LoVo (cell line): ENCODE data around the gene EFL1.
"Not testable (repeated sequence)": the region's sequence is repeated elsewhere in the genome, so short reads cannot be mapped to it uniquely, and the experiment has no call there.

Experiments used
- DNase-seq: peaks from one replicate; pipeline ENCODE4 v3.0.0-alpha.2; 2016; ENCODE audit warnings: low spot score

EFL1 gene

DNA sequence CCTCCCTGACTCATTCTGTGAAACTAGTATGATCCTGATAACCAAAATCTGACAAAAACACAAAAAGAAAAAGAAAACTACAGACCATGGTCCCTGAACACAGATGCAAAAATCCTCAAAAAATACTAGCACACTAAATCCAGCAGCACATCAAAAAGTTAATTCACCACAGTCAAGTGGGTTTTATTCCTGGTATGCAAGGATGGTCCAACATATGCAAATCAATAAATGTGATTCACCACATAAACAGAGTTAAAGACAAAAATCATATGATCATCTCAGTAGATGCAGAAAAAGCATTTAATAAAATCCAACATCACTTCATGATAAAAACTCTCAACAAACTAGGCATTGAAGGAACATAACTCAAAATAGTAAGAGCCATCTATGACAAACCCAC lies 12.9 kb upstream of the EFL1 start:
- no peak for DNase-seq

DNA sequence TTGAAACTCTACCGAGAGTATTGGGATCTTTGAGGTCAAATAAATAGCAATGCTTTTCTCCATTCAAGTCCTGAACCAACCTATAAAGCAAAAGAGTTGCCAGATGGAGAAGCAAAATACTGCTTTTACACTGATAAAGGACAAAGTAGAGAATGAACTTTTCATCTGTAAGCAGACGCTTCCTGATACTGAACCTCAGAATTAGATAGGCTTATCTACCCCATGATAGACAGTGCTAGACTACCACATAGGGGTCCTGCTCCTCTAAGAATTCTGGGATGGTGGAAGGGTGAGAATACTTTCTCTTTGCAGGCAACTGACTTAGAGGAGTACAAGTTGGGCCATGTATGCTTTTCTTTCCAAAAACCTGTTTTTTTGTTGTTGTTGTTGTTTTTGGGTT lies 9.6 kb upstream of the EFL1 start:
- no peak for DNase-seq

GRCh38 chr15:82268454-82268853 lies 5.9 kb upstream of the EFL1 start:
- not testable (repeated sequence) for DNase-seq

- not testable (repeated sequence) for DNase-seq
These were observed 4.6 kb upstream of the EFL1 start for GRCh38 chr15:82267137-82267536.

DNA sequence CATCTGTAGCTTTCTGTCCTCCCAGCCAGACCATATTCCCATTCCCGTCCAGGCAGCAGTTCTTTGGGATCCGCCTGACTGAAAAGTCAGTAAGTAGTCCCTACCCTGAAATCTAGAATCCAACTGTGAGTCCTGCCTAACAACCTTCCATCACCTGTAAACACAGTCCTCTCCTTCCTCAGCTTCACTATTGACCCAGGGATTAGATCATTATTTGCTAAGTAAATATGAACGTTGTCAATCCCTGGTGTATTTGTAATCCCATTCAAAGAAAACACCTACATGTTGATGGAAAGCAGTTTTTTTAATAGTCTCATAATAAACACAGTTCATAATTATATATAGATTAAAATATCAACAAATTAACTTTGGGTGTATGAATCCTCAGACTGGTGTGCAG lies 816 bp upstream of the EFL1 start:
- peak; percentile 51 for DNase-seq

DNA sequence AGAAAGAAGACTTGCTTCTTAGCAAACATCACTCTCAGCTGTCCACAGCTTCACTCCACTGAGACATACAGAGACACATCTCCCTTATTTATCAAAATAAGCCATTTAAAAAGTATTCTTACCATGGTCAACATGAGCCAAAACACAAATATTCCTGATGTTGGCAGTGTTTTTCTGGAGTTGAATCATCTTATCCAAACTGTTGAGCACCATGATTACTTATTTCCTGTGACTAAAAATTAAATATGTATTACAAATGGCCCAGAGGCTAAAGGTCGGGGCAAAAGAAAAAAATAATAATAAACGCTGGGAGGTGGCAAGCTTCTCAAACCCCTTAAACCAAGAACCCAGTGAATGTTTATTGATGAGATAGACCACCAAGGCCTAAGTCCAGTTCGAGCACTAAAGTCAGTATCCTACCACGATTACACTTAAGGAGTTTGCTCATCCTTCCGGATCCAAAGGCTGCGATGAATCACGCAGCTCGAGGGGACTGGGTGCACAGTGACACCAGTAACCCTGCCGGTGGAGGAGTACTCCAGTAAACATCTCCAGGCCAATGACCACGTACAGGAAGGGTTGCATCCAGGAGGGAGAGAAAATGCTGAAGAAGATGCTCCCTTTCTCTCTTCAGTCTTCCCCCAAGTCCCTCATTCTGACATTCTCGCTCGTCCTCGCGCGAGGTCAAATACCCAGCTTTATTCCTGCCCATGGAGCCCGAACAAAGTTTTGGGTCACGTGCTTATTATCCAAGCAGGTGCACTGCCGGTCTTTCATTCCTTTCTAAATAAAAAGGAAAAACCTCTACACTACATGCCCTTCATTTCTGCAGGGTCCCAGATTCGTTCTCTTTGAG lies 740 bp downstream of the EFL1 start:
- DNase-seq = peak; percentile 56

- not testable (repeated sequence) for DNase-seq
These were observed 14.3 kb downstream of the EFL1 start for GRCh38 chr15:82248261-82248660.

DNA sequence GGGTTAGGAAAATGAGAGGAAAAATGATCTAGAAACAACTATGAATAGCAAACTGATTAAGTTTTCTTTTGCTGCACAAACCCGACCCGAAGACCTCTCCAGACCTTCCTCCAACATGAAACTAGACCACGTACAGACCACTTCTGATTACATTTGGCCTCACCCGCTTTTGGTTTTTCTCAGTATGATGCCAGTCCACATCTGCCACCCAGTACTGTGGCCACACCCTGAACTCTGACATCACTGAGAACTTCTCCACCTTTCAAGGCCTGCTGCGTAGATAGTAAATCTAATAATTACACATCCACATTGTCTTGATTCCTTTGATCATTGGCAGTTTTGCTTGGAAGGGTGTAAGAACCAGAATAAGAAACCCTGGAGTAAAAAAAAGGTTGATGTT lies 16.6 kb downstream of the EFL1 start:
- DNase-seq = not testable (repeated sequence)

DNA sequence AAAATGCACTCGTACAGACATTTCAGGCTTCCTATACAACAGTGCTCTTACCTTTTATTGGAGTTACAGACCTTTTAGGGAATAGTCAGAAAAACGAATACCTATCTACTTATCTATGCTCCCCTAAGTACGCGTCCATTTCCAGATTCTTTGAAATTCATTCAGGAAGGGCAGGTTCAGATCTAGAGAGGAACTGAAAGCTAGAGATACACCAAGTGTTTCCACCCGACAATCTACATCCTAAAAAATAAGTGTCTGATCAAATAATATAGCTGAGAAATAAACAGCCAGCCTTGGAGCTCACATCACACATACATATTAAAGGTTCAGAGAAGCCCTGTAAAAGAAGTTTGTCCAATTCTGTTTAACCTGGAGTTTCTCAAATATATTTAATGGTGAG lies 18.9 kb downstream of the EFL1 start:
- not testable (repeated sequence) for DNase-seq

GRCh38 chr15:82241836-82242499 lies 20.6 kb downstream of the EFL1 start:
- not testable (repeated sequence) for DNase-seq

DNA sequence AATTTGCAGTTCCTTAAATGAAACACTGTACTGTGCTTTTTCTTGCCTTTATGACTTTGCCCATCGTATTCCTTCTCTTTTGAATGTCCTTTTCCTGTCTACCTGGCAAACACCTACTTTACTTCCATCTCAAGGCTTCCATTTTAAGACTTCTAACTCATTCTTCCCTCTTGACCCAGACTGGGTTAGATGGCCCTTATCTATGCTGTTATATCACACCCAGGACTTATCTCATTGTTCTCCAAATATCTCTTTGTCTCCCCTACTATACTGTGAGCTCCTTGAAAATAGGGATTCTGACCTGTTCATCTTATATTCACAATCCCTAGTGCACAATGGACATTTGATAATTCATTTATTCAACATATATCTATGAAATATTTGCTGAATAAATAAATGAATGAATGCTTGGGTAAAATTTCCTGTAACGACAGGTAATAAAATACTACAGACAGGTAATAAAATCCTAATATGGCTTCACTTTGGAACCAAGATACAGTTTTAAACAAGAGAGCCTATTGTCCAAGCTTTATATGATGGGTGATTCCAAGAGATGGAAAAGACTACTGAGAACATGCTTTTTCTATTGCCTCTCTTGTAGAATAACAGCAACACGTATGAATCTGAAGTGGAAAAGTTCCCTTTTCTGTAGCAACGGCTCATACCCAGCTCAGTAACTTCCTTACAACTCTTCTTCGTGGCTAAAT lies 22.7 kb downstream of the EFL1 start:
- DNase-seq = peak; percentile 18

GRCh38 chr15:82237944-82238534 lies 24.5 kb downstream of the EFL1 start:
- DNase-seq = not testable (repeated sequence)

DNA sequence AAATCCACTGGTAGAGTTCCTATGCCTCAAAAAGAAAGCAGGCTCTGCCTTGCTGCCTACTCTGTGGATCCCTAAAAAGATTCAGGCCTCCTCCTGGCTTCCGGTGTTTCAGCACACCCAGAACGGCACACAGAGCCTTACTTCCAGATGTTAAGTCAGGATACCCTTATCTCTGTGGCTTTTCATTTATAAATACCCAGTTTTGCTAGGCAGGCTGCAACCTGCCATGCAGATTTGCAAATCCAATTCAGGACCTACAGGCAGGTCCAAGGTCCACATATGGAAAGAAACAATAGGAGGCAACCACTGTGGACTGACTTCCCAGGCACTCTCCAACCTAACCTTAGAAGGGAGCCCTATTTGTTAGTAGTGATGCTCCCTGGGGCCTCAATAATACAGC lies 30.7 kb downstream of the EFL1 start:
- DNase-seq = no peak

GRCh38 chr15:82231233-82231632 lies 31.3 kb downstream of the EFL1 start:
- DNase-seq = no peak

- DNase-seq = no peak
These were observed 33.8 kb downstream of the EFL1 start for GRCh38 chr15:82228750-82229149.

DNA sequence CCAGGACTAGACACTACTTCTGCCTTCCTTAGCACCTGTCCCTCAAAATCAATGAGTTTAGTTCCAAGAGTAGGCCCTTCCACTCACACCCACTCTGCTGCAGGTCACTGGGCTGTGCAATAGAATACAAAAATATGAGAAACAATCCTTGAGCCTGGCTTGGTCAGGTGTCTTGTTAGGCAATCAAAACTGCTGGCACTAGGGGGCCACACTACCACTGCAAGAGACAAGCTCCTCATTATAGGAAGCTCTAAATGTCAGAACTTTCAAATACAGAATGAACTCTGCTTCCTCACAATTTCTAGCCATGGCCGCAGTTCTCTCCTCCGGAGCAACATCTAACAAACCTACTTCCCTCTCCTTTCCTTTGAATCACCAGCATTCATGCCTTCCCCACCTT lies 41.0 kb downstream of the EFL1 start:
- DNase-seq = not testable (repeated sequence)

DNA sequence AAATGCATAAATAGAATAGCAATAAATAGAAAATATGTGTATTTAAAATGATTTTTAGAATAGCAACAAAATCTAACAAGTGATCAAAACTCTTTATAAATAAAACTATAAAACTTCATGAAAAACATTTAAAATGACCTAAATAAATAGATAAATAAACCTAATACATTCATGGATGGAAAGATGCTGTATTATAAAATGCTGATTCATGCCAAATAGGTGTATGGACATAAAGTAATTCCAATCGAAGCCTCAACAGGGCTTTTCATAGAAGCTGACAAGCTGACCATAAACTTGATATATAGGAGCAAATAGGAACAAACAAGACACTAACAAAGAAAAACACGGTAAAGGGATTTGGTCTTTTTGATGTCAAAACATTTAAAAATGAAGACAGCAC lies 46.4 kb downstream of the EFL1 start:
- DNase-seq = not testable (repeated sequence)

- DNase-seq = not testable (repeated sequence)
These were observed 50.3 kb downstream of the EFL1 start for GRCh38 chr15:82212201-82212600.

GRCh38 chr15:82210066-82210597 lies 52.4 kb downstream of the EFL1 start:
- DNase-seq = peak; percentile 77

DNA sequence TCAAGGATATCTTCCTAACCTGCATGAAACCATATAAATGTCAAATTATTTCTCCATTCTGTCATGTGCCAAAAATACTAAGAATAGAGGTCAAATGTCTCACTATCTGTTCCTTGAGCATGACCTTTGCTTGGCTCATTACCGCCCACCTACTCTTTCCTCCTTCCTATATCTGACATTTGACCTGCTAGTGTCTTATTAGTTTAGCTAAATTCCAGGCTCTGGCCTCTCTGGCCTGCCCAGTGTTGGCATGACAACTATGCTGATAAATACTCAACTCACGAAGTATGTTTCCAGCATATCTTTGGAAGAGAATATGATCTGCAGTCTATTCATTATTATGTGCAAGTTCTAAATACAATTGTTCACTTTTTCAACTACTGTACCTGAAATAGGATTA lies 58.0 kb downstream of the EFL1 start:
- DNase-seq = not testable (repeated sequence)

DNA sequence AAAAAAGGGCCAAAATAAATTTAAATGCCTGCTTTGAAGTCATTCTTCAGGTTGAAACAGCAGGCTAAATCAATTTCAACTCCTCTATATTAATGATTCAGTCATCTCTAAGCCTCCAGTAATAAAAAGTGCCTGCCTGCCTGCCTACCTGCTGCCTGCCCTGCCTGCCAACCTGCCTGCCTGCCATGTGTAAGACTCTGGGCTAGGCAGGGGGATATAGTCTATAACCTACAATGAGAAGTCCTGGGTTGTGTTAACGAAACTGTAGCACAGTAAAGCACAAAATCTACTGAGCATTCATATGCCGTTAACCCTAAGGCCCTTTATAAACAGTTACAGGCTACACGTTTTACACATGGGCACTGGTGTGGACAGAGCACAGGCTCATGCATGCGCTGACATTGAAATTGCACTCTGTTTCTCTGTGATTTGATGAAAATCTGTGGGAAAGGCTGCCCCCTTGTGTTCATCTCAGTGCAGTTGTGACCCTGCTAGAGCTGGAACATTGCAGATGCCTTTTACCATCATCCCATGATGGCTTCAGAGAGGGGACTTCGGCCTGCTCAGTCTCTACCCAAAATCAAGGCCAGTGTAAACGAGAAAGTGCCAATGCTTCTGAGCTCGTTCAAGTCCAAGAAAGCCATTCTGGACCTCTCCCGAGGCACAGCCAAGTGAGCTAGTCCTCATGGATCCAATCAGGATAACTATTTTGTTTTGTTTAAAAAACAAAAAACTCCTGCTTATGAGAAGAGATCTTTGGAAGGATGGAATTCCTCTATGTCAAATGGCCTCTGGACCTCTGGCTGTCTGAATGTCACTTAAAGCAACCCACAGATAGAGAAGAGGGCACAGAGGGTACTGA lies 64.6 kb downstream of the EFL1 start:
- DNase-seq = peak; percentile 53
